ENCODE data around the gene TMEM202.
"Not testable (repeated sequence)": the region's sequence is repeated elsewhere in the genome, so short reads cannot be mapped to it uniquely, and the experiment has no call there.

TMEM202 gene, protein sequence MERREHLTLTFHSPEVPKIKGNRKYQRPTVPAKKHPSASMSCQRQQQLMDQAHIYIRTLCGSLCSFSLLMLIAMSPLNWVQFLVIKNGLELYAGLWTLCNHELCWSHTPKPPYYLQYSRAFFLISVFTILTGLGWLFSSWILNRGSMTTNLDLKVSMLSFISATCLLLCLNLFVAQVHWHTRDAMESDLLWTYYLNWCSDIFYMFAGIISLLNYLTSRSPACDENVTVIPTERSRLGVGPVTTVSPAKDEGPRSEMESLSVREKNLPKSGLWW

DNA sequence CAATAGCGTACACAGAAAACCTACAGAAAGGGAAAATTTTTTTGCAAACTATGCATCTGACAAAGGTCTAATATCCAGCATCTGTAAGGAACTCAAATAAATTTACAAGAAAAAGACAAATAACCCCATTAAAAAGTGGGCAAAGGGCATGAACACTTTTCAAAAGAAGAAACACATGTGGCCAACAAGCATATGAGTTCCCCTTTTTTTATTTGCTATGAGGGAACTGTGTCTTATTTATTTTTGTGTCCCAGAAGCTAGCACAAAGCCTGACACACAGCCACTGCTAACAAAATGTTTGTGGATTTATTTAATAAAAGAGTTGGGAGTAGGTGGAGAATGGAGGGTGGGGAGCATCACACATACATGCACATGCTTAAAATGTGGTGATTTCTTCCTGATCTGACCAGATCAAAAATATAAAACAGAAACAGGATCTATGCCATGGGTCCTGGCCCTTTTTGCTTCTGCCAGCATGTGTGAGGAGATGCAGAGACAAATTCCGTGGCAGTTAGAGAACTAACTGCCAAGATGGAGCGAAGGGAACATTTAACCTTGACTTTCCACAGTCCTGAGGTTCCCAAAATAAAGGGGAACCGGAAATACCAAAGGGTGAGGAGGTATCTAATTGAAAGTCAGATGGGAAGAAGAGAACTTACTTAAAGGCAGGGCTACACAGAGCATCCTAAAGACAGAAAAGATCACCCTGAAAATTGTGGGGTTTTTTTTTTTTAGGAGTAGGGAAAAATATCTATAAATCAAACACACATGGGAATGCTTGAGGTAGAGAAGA, at the start of gene TMEM202:
Gene TMEM202 (plus strand): TSS at position 510 of the 793 bp plus-strand sequence. CDS start 22 bp downstream, at position 532.
- DNase-seq (ENCODE audit: low read depth) = no peak

- no peak for DNase-seq (ENCODE audit: low read depth)
These were observed 44.8 kb upstream of the TMEM202 start for GRCh38 chr15:72353266-72353665.

DNA sequence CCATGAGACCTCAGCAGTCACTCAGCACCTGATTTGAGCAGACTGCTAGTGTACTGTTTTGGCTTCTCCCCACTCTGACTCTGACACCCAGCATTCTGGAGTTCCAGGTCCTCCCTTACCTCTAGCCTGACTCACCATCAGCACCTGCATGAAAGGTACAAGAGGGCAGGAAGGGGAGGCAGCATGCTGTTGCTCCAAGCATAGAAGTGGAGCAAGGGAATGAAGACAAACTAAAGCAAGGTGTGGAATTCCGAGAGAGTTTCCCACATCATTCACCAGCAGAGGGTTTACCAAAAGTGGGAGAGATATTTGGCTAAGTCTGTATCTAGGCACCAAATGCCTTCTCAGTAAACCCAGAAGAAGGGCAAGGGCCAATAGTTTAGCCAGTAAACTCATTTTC, 43.6 kb upstream of the TMEM202 start:
- no peak for DNase-seq (ENCODE audit: low read depth)

- no peak for DNase-seq (ENCODE audit: low read depth)
These were observed 40.0 kb upstream of the TMEM202 start for GRCh38 chr15:72358121-72358520.

DNA sequence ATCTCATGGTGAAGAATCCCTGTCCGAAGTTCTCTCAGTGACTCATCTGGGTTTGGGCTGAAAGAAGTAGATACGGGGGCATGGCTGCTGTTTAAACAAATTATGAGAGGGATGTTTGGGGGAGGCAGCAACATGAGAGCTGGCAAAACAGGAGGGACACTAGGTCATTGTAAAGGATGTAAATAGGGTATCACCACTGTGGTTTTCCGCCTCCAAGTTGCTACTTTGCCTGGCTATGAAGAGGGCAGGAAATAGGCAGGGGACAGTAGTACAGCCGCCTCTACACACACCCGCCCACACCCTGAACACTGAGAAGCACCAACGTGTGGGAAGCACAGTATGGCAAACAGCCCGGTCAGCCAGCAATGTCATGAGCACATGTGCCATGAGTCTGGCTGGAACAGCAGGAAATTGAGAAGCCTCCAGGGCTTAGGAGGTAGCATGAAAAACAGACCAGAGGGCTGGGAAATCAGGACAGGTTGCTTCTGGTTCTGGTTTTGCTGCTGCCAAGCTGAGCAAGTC, 39.4 kb upstream of the TMEM202 start:
- no peak for DNase-seq (ENCODE audit: low read depth)

DNA sequence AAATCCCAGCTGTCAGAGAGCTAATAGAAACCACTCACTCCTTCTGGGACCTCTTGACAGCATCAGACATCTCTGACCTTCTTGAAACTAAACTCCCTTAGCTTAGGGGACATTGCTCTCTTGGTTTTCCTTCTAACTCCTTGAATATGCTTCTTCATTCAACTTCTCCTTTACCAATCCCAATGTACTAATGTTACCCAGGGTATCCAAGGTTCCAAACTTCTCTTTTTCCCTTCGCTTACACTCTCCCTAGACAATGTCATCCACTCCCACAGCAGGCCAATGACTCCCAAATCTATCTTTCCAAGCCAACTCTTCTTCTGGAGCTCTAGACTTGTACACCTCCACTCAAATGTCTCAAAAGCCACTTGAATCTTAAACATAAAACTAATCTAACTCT, 36.9 kb upstream of the TMEM202 start:
- no peak for DNase-seq (ENCODE audit: low read depth)

DNA sequence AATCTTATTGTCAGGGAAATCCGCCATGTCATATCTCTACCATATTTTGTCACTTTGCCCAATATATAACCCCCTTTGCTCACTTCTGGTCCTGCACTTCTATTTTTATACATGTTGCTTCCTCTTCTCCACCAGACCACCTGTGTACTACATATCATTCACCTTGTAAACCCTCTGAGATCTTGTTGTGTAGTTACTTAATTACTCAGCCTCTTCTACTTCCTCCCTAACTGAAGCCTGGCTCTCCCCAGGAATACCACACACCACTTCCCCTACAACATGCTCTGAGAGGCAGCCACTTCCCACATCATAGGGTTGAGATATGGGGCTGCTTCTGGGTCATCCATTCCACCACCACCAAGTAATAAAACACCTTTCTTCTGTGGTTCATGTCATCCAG, 32.3 kb upstream of the TMEM202 start:
- no peak for DNase-seq (ENCODE audit: low read depth)

DNA sequence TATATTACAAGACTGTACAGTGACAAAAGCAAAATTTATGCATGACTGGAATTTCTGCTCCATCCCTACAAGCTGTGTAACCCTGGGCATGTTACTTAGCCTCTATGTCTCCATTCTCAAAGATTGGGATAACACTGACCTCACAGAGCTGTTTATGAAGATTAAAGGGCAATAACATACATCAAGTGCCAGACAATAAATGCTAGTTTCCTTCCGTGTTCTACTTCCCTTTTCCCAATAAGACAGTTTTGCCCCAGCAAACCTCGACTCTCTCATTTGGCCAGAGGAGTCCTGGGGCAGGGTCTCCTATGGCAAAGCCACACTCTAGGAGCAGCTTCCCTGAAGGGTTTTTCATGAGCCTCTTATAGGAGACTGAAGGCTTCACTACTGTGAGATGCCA, 29.8 kb upstream of the TMEM202 start:
- DNase-seq (ENCODE audit: low read depth) = no peak

DNA sequence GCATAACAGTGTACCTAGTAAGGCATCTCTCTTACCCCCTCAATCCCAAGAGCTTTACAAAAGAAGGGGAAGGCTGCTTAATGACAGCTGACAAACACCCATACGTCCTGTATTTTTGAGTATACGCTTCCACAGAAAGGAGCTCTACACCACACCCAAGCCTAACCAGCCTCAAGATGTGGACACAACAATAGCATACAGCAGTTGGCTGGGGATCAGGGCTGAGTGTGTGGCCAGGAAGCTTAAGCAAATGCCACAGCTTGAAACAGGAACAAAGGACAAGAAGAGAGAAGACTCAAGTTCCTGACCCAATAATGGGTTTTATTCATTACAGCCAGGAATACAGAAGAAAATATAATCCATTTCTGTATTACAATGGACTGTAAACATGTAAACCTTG, 29.2 kb upstream of the TMEM202 start:
- DNase-seq (ENCODE audit: low read depth) = no peak

- DNase-seq (ENCODE audit: low read depth) = no peak
These were observed 28.1 kb upstream of the TMEM202 start for GRCh38 chr15:72369964-72370363.

- DNase-seq (ENCODE audit: low read depth) = no peak
These were observed 25.7 kb upstream of the TMEM202 start for GRCh38 chr15:72372361-72372760.

DNA sequence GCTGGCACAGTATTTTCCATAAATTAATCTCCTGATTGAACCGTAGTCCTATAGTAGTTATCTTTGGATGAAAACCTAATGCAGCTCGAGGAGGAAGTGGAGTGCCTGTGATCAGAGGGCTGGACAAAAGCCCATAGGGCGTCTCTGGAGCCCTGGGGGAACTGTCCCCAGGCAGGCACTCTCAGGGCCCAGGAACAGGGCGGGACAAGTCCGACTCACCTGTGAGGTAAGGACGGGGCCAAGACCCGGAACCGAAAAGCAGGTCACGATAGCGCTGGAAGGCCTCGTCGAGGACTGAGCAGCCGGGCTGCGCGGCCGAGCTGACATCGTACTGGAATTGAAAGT, 22.6 kb upstream of the TMEM202 start:
- DNase-seq (ENCODE audit: low read depth) = no peak

- peak; percentile 93 for DNase-seq (ENCODE audit: low read depth)
These were observed 22.1 kb upstream of the TMEM202 start, which contains the start of gene HEXA for GRCh38 chr15:72375846-72376581. TSS of gene HEXA (minus strand) at chr15:72376014. CDS start at chr15:72375972, 42 bp downstream.

GRCh38 chr15:72377331-72377730, 20.8 kb upstream of the TMEM202 start:
- DNase-seq (ENCODE audit: low read depth) = no peak

DNA sequence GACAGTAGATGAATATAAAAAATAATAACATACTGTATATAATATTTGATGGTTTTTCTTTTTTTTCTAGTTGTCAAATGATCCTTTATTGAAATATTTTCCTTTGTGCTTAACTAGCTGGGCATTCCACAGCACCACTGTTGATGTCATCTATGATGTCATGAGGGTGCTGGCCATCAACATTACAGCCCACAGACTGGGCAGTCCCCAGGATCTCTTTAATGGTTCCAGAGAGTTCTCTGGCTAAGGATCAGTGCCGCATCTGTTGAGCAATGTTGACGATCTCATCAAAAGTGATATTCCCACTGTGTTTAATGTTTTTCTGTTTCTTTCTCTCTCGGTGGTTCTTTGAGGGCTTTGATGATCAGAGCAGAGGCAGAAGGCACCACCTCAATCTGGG, 19.0 kb upstream of the TMEM202 start:
- DNase-seq (ENCODE audit: low read depth) = not testable (repeated sequence)

DNA sequence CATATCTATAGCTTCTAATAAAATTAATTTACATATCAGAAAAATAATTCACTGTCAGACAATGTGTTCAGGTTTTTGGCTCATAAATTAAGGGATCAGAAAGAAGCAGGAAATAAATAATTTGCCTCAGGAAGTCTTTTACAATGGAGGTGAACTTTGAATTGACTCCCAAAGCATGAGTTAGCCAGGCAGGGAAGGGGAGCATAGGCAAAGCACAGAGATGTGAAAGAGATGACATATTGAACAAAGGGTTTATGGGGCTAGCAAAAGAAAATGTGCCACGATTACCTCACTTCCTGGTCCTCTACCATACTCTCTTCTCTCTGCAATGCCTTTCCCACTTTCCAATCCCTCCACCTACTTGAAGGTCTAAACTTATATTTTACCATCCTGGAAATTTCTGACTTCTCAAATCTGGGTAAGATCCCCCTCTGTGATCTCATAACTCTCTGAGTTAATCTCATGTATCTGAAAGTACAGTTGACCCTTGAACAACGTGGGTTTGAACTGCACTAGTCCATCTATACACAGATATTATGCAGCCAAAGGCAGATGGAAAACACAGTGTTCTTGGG, 18.2 kb upstream of the TMEM202 start:
- no peak for DNase-seq (ENCODE audit: low read depth)

DNA sequence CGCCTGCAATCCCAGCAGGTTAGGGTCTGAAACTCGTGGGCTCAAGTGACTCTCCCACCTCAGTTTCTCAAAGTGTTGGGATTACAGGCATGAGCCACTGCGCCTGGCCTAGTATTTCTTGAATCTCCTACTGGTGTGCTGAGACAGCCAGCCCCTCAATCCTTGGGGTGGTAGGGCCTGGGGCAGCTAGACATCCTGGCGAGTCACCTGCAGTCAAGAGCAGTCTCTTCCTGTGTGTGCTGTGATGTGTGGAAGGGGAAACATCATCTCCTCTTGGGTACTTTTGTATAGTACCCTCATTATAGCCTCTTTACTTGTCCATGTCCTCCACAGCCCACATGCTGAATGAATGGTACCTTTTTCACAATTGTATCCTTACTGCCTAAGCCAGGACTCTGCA, 17.4 kb upstream of the TMEM202 start:
- DNase-seq (ENCODE audit: low read depth) = no peak

DNA sequence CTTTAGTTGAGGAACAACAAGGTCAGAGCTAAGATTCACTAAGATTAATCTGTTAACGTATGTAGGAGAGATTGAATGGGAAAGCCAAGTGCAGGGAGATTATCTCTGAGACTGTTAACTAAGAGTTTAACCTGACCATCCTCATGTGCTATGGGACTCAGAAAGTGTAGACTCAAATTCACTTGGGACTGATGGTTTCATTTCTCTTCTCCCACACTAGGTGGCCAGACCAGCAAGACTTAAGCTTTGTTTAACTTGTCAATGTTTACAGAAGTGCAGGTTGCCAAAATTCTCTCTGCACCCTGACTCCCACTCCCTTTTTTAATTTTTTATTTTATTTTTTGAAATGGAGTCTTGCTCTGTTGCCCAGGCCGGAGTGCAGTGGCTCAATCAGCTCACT, 16.0 kb upstream of the TMEM202 start:
- no peak for DNase-seq (ENCODE audit: low read depth)

DNA sequence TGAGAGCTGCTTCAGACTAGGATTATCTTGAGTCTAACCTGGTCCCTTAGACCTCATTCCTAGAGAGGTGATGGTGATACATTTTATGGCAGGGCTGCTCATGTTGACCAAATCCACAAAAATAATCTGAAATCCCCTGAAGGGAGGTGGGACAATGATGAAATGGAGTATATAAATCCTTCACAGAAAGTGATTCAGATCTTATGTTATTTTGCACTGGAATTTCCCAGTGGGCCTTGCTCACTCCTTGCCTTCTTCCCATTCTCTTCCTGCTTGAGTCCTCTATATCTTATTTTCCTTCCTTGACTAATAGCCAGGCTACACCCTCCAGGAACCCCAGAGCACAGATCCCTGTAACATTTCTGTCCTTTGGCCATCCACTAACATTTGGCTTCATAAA, 10.4 kb upstream of the TMEM202 start:
- DNase-seq (ENCODE audit: low read depth) = no peak

- no peak for DNase-seq (ENCODE audit: low read depth)
These were observed 8.9 kb upstream of the TMEM202 start for GRCh38 chr15:72389231-72389630.

DNA sequence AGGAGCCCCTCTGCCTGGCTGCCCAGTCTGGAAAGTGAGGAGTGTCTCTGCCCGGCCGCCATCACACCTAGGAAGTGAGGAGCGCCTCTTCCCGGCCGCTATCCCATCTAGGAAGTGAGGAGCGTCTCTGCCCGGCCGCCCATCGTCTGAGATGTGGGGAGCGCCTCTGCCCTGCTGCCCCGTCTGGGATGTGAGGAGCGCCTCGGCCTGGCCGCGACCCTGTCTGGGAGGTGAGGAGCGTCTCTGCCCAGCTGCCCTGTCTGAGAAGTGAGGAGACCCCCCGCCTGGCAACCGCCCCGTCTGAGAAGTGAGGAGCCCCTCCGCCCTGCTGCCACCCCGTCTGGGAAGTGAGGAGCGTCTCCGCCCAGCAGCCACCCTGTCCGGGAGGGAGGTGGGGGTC, 1.8 kb upstream of the TMEM202 start:
- not testable (repeated sequence) for DNase-seq (ENCODE audit: low read depth)

GRCh38 chr15:72398648-72399047, 543 bp downstream of the TMEM202 start:
- no peak for DNase-seq (ENCODE audit: low read depth)
